HG03139 (cell line): Measurements from ENCODE around the gene DHRS3.

Source experiments
- ATAC-seq: cut with Tn5 transposase; IDR thresholded peaks from one replicate; pipeline ENCODE4 v1.9.1; 2021; ENCODE audit not compliant: unreplicated experiment

DHRS3 gene

GRCh38 chr1:12640237-12640957 lies 22.4 kb upstream of the DHRS3 start:
- ATAC-seq: no peak

GRCh38 chr1:12637693-12638092 lies 19.7 kb upstream of the DHRS3 start:
- no peak for ATAC-seq

- no peak for ATAC-seq
Observed at GRCh38 chr1:12636098-12636950, 18.3 kb upstream of the DHRS3 start.

GRCh38 chr1:12634696-12635202 lies 16.7 kb upstream of the DHRS3 start:
- ATAC-seq: no peak

GRCh38 chr1:12634156-12634555 lies 16.1 kb upstream of the DHRS3 start:
- ATAC-seq: no peak

GRCh38 chr1:12631571-12631970 lies 13.6 kb upstream of the DHRS3 start:
- no peak for ATAC-seq

- no peak for ATAC-seq
Observed at GRCh38 chr1:12630946-12631530, 13.0 kb upstream of the DHRS3 start.

GRCh38 chr1:12629985-12630760 lies 12.2 kb upstream of the DHRS3 start:
- no peak for ATAC-seq

- ATAC-seq: no peak
Observed at GRCh38 chr1:12629511-12629956, 11.5 kb upstream of the DHRS3 start.

GRCh38 chr1:12627296-12627695 lies 9.3 kb upstream of the DHRS3 start:
- ATAC-seq: no peak

- ATAC-seq: no peak
Observed at GRCh38 chr1:12626888-12627287, 8.9 kb upstream of the DHRS3 start.

- no peak for ATAC-seq
Observed at GRCh38 chr1:12625276-12625675, 7.3 kb upstream of the DHRS3 start.

- ATAC-seq: no peak
Observed at GRCh38 chr1:12622506-12622905, 4.5 kb upstream of the DHRS3 start.

GRCh38 chr1:12621346-12622335 lies 3.6 kb upstream of the DHRS3 start:
- ATAC-seq: no peak

- ATAC-seq: no peak
Observed at GRCh38 chr1:12620931-12621330, 2.9 kb upstream of the DHRS3 start.

- ATAC-seq: no peak
Observed at GRCh38 chr1:12620488-12620865, 2.5 kb upstream of the DHRS3 start.

- no peak for ATAC-seq
Observed at GRCh38 chr1:12619792-12620487, 1.9 kb upstream of the DHRS3 start.

GRCh38 chr1:12618965-12619791 lies 1.2 kb upstream of the DHRS3 start:
- no peak for ATAC-seq
